Keratinocyte (primary cell): ENCODE measurements around the gene ZNF423. TPM values are rescaled to one million over a fixed set of nuclear protein-coding genes. Genes with fewer than 3 reads are reported as not detected.
A peak's percentile ranks its signal among the peaks of the same experiment; 100 is the strongest.

Experiments
- DNase-seq: peaks from one replicate; pipeline ENCODE4 v3.0.0-alpha.2; 2011; ENCODE audit warnings: low read depth, missing footprints, low spot score
- FAIRE-seq: peaks from 2 replicates; lab custom pipeline; 2011; peaks lifted over from hg19 to GRCh38; lab: Jason Lieb, UNC
- H2AFZ ChIP-seq: 2 replicates; pipeline ENCODE4 v1.6.0; 2012; ENCODE audit warnings: low read length, control low read depth, inconsistent platforms; ENCODE audit not compliant: control insufficient read depth
- H3K27ac ChIP-seq: 2 replicates; pipeline ENCODE4 v1.5.1; 2011; ENCODE audit warnings: low read length; ENCODE audit not compliant: control insufficient read depth, insufficient read depth
- H3K27me3 ChIP-seq: 3 replicates; pipeline ENCODE4 v1.6.0; 2011; ENCODE audit warnings: low read length; ENCODE audit not compliant: control insufficient read depth, insufficient read depth; ENCODE audit errors: extremely low read depth
- H3K36me3 ChIP-seq, 2 experiments: 2 replicates in 1 of 2; 3 replicates in 1 of 2; pipeline ENCODE4 v1.5.1; 2011; ENCODE audit warnings: low read length in 2 of 2, mild to moderate bottlenecking in 1 of 2; ENCODE audit not compliant: control insufficient read depth in 2 of 2, insufficient read depth in 2 of 2; ENCODE audit errors: extremely low read depth in 1 of 2
- H3K4me1 ChIP-seq: 3 replicates; pipeline ENCODE4 v1.5.1; 2011; ENCODE audit warnings: low read length; ENCODE audit not compliant: control insufficient read depth, insufficient read depth; ENCODE audit errors: extremely low read depth
- H3K4me2 ChIP-seq: 3 replicates; pipeline ENCODE4 v1.6.0; 2011; ENCODE audit warnings: low read depth, low read length; ENCODE audit not compliant: control insufficient read depth, insufficient read depth; ENCODE audit errors: extremely low read depth
- H3K4me3 ChIP-seq, 3 experiments: fragments of 200-600 bp in 1 of 3; sonication (generic) in 1 of 3; 2 replicates in 2 of 3; 3 replicates in 1 of 3; pipeline ENCODE4 v1.5.1; 2011 to 2016; ENCODE audit warnings: low read length in 3 of 3, mild to moderate bottlenecking in 3 of 3, control low read depth in 2 of 3, inconsistent platforms in 1 of 3, low read depth in 1 of 3, mixed read lengths in 1 of 3, mixed run types in 1 of 3, moderate library complexity in 1 of 3; ENCODE audit not compliant: control insufficient read depth in 2 of 3, insufficient read depth in 2 of 3; ENCODE audit errors: extremely low read depth in 1 of 3
- H3K79me2 ChIP-seq: 2 replicates; pipeline ENCODE4 v1.6.0; 2012; ENCODE audit warnings: low read length; ENCODE audit not compliant: control insufficient read depth, insufficient read depth
- H3K9ac ChIP-seq: 3 replicates; pipeline ENCODE4 v1.6.0; 2011; ENCODE audit warnings: low read length; ENCODE audit not compliant: control insufficient read depth, insufficient read depth; ENCODE audit errors: extremely low read depth
- H3K9me1 ChIP-seq: 3 replicates; pipeline ENCODE4 v1.6.0; 2011; ENCODE audit warnings: low read length; ENCODE audit not compliant: control insufficient read depth, insufficient read depth; ENCODE audit errors: extremely low read depth
- H3K9me3 ChIP-seq: 2 replicates; pipeline ENCODE4 v1.5.1; 2012; ENCODE audit warnings: low read depth, low read length; ENCODE audit not compliant: control insufficient read depth
- H4K20me1 ChIP-seq: 3 replicates; pipeline ENCODE4 v1.6.0; 2011; ENCODE audit warnings: low read length; ENCODE audit not compliant: control insufficient read depth, insufficient read depth; ENCODE audit errors: extremely low read depth
- CTCF ChIP-seq, 3 experiments: IDR thresholded peaks in 1 of 3; conservative IDR thresholded peaks in 1 of 3; optimal IDR thresholded peaks in 1 of 3; 2 replicates in 2 of 3; 3 replicates in 1 of 3; pipeline versions ENCODE3 to v1.5.1; 2011; ENCODE audit warnings: low read length in 3 of 3, mild to moderate bottlenecking in 3 of 3, moderate library complexity in 2 of 3, control low read depth in 1 of 3, inconsistent platforms in 1 of 3; ENCODE audit not compliant: insufficient read depth in 2 of 3; ENCODE audit errors: extremely low read depth in 1 of 3
- EZH2 ChIP-seq: IDR thresholded peaks from one replicate; pipeline ENCODE4 v1.6.1; 2012; ENCODE audit warnings: inconsistent platforms, mild to moderate bottlenecking, low read length, moderate library complexity
- dilution Hi-C: fragments of 300-500 bp; cut with MboI; formaldehyde crosslinking; loops from one replicate; pipeline ENCODE4 v1.7.0; 2020; ENCODE audit warnings: low sequenced_read_pairs; ENCODE audit not compliant: extremely low pct_ligation_motif_present
- polyA plus RNA-seq, 5 experiments: library from polyadenylated mRNA; depleted of rRNA in 3 of 5; stranded (reverse) in 3 of 5; stranded (forward) in 1 of 5; unstranded in 1 of 5; fragments of >200 nt; gene quantifications; 1 replicate in 1 of 5; 2 replicates in 3 of 5; 3 replicates in 1 of 5; pipeline versions ENCODE4 v1.2.1 to v1.2.3, GENCODE V29; 2011 to 2012; ENCODE audit warnings: missing spikeins in 2 of 5, low read depth in 1 of 5, low replicate concordance in 1 of 5

ZNF423 gene
- polyA plus RNA-seq, 1 donor (not counting 4 experiments of a cell fraction or from before 2014, with no cell fraction given) = 0.05 TPM

GRCh38 chr16:49704586-49705155 lies 151.2 kb downstream of the ZNF423 start:
- Histone ChIP-seq H3K79me2 (no peaks in the 10 kb centered on the region), H3K4me1 (peaks cover 30% of the 10 kb centered on the region), H4K20me1 (no peaks in the 10 kb centered on the region), H3K27me3 (no peaks in the 10 kb centered on the region), H3K9me3 (no peaks in the 10 kb centered on the region), H3K9me1 (no peaks in the 10 kb centered on the region), H3K4me2 (no peak overlapping the region), H2AFZ (no peak overlapping the region), H3K4me3 (no peak overlapping the region), H3K27ac (no peak overlapping the region), H3K9ac (no peak overlapping the region), H3K36me3 (no peaks in the 10 kb centered on the region)
- dilution Hi-C loops = no loop called here
- DNase-seq (no peak), FAIRE-seq (no peak)
- TF ChIP-seq EZH2 (no peak), CTCF (optimal IDR thresholded peaks at IDR 0.05 in 1 of 3, IDR thresholded peaks at IDR 0.05 in 1 of 3, conservative IDR thresholded peaks at IDR 0.05 in 1 of 3; ENCODE audit: extremely low read depth in 1 of 3, insufficient read depth in 2 of 3, low read length in 3 of 3) (peak in 1 of 3 experiments; percentile 40)

- DNase-seq (no peak), FAIRE-seq (no peak)
- no peak overlapping the region for H3K4me2 ChIP-seq
- no peaks in the 10 kb centered on the region for H3K27me3 ChIP-seq
- dilution Hi-C loops = no loop called here
- H3K36me3 ChIP-seq = no peaks in the 10 kb centered on the region
- H3K9me3 ChIP-seq = no peaks in the 10 kb centered on the region
- H2AFZ ChIP-seq = no peak overlapping the region
- no peaks in the 10 kb centered on the region for H3K79me2 ChIP-seq
- no peaks in the 10 kb centered on the region for H3K9me1 ChIP-seq
- no peak overlapping the region for H3K4me3 ChIP-seq
- TF ChIP-seq CTCF (optimal IDR thresholded peaks at IDR 0.05 in 1 of 3, IDR thresholded peaks at IDR 0.05 in 1 of 3, conservative IDR thresholded peaks at IDR 0.05 in 1 of 3; ENCODE audit: extremely low read depth in 1 of 3, insufficient read depth in 2 of 3, low read length in 3 of 3) (no peak), EZH2 (no peak)
- no peaks in the 10 kb centered on the region for H4K20me1 ChIP-seq
- H3K27ac ChIP-seq = no peak overlapping the region
- peaks cover 30% of the 10 kb centered on the region for H3K4me1 ChIP-seq
- H3K9ac ChIP-seq = no peak overlapping the region
Measured at GRCh38 chr16:49703483-49703882, 152.4 kb downstream of the ZNF423 start.
